Right lobe of liver (tissue), 4 donors: Measurements from ENCODE around the gene DEXI.

Source experiments
- POLR2A ChIP-seq: fragments of 450-650 bp; IDR thresholded peaks from one replicate; pipeline ENCODE4 v1.6.1; 2017; ENCODE audit warnings: antibody characterized with exemption, mild to moderate bottlenecking
- TF ChIP-seq, protein P1 (sequence below), 4 donors: fragments of 200-600 bp in 3 of 4; fragments of 450-650 bp in 1 of 4; IDR thresholded peaks; one replicate each; pipeline versions ENCODE4 v1.5.1 to v1.8.0; 2016 to 2022; ENCODE audit warnings: antibody characterized with exemption in 4 of 4, mild to moderate bottlenecking in 2 of 4
- donor health status: DM: no; HTN: no; CAD: no.
- donor health status: DM: no; HTN: no; CAD: no.
- donor health status: DM: no; HTN: yes; CAD: no.

DNA sequence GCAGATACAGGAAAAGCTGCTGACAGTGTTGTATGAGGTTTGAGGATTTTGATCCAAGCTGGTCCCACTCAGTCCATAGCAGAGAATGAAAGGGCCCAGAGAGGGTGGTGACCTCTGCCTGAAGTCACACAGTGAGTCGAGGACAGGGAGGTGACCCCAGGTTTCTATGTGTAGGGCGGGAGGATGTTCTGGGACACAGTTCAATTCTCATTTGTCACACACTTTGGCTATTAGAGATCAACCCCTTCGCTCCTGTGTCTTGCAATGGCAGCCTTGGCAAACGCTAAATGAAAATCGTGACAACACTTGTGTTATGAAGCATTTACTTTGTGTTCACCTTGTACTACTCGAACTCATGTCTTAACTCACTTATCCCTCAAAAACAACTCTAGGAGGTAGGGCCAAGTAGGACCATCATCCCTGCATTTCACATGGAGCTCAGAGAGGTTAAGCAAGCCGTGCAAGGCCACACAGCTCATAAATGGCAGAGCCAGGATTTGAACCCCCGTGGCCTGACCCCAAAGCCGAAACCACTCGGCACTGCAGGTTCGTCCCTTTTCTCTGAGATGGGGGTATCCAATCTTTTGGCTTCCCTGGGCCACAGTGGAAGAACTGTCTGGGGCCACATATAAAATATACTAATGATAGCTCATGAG, 10.2 kb downstream of the DEXI start:
- TF ChIP-seq POLR2A, result no peak
- TF ChIP-seq, protein P1, sequence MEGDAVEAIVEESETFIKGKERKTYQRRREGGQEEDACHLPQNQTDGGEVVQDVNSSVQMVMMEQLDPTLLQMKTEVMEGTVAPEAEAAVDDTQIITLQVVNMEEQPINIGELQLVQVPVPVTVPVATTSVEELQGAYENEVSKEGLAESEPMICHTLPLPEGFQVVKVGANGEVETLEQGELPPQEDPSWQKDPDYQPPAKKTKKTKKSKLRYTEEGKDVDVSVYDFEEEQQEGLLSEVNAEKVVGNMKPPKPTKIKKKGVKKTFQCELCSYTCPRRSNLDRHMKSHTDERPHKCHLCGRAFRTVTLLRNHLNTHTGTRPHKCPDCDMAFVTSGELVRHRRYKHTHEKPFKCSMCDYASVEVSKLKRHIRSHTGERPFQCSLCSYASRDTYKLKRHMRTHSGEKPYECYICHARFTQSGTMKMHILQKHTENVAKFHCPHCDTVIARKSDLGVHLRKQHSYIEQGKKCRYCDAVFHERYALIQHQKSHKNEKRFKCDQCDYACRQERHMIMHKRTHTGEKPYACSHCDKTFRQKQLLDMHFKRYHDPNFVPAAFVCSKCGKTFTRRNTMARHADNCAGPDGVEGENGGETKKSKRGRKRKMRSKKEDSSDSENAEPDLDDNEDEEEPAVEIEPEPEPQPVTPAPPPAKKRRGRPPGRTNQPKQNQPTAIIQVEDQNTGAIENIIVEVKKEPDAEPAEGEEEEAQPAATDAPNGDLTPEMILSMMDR (IDR thresholded peaks at IDR 0.05), result no peak
